K562 (cell line): ENCODE data around the gene CTXN1. TPM values are rescaled to one million over a fixed set of nuclear protein-coding genes. Genes with fewer than 3 reads are reported as not detected.

Experiments used
- ATF1 ChIP-seq, 2 experiments: fragments of 450-650 bp in 1 of 2; IDR thresholded peaks; 2 replicates each; pipeline ENCODE4 v1.6.1; 2016; ENCODE audit warnings: missing compliant biosample characterization in 1 of 2, missing genetic modification characterization in 1 of 2
- CBFB ChIP-seq: sonication (generic); formaldehyde crosslinking; IDR thresholded peaks from 2 replicates; pipeline ENCODE4 v1.4.0; 2020; ENCODE audit warnings: mild to moderate bottlenecking, missing genetic modification reagents
- CHD2 ChIP-seq: IDR thresholded peaks from 2 replicates; pipeline ENCODE4 v1.6.1; 2011; ENCODE audit warnings: low read depth, low read length
- JUN ChIP-seq, 2 experiments: sonication (generic) in 1 of 2; formaldehyde crosslinking in 1 of 2; IDR thresholded peaks; 2 replicates each; pipeline versions ENCODE4 v1.6.1 to v1.8.0; 2012 to 2022; ENCODE audit warnings: borderline replicate concordance in 2 of 2, mild to moderate bottlenecking in 2 of 2, improper control_type of control experiment in 1 of 2, low read depth in 1 of 2, low read length in 1 of 2, missing genetic modification reagents in 1 of 2
- KDM5B ChIP-seq: fragments of 200-600 bp; sonication (generic); IDR thresholded peaks from 2 replicates; pipeline ENCODE4 v1.6.1; 2012; ENCODE audit warnings: low read depth, mild to moderate bottlenecking, moderate library complexity, low read length, control low read depth, inconsistent platforms; ENCODE audit not compliant: insufficient replicate concordance
- NFYB ChIP-seq: IDR thresholded peaks from 2 replicates; pipeline ENCODE4 v1.6.1; 2011; ENCODE audit warnings: mild to moderate bottlenecking, moderate library complexity; ENCODE audit not compliant: insufficient read length; ENCODE audit errors: extremely low read depth
- NR4A1 ChIP-seq, 2 experiments: fragments of 250-450 bp in 1 of 2; fragments of 450-650 bp in 1 of 2; sonication (Bioruptor Pico) in 1 of 2; IDR thresholded peaks; 2 replicates each; pipeline versions ENCODE4 v1.4.0 to v1.6.1; 2016 to 2020; ENCODE audit warnings: mild to moderate bottlenecking in 2 of 2, missing compliant biosample characterization in 1 of 2, missing genetic modification characterization in 1 of 2, moderate library complexity in 1 of 2
- POLR2AphosphoS5 ChIP-seq: IDR thresholded peaks from 2 replicates; pipeline ENCODE4 v1.6.1; 2011; ENCODE audit warnings: mild to moderate bottlenecking, low read depth, low read length, moderate library complexity; ENCODE audit not compliant: control insufficient read depth, insufficient read depth
- PRMT5 ChIP-seq: sonication (generic); formaldehyde crosslinking; IDR thresholded peaks from 2 replicates; pipeline ENCODE4 v1.5.0; 2020; ENCODE audit warnings: missing genetic modification reagents
- RCOR1 ChIP-seq, 2 experiments: IDR thresholded peaks; 2 replicates each; pipeline ENCODE4 v1.6.1; 2012; ENCODE audit warnings: low read depth in 2 of 2, low read length in 2 of 2, borderline replicate concordance in 1 of 2, improper control_type of control experiment in 1 of 2
- RFX7 ChIP-seq: fragments of 250-450 bp; sonication (Bioruptor Pico); IDR thresholded peaks from 2 replicates; pipeline ENCODE4 v1.5.1; 2021; ENCODE audit warnings: mild to moderate bottlenecking
- XRCC4 ChIP-seq: IDR thresholded peaks from one replicate; pipeline ENCODE4 v1.6.1; 2011; ENCODE audit not compliant: insufficient read depth, insufficient read length; ENCODE audit errors: extremely low read depth
- polyA plus RNA-seq, 8 experiments: library from polyadenylated mRNA; depleted of rRNA in 4 of 8; stranded (reverse) in 5 of 8; unstranded in 3 of 8; fragments of >200 nt; fragmentation: Nextera tagmentation in 2 of 8; fragmentation: Illumina TruSeq in 1 of 8; extraction: Ambion mirVana in 2 of 8; extraction: Trizol in 1 of 8; gene quantifications; 2 replicates each; pipeline versions ENCODE4 v1.2.1 to v1.2.3, GENCODE V29; 2011 to 2014; ENCODE audit warnings: inconsistent platforms in 1 of 8, missing spikeins in 1 of 8
- total RNA-seq, 7 experiments: library from RNA; depleted of rRNA in 6 of 7; stranded (reverse); fragments of >200 nt in 6 of 7; fragmentation: Illumina TruSeq in 2 of 7; extraction: Trizol in 2 of 7; gene quantifications; 2 replicates each; pipeline versions ENCODE4 v1.2.1 to v1.2.3, GENCODE V29; 2011 to 2021; ENCODE audit warnings: low replicate concordance in 1 of 7

CTXN1 gene
- total and polyA plus RNA-seq, 9 of the 15 experiments (the other 6 are each of a cell fraction or from before 2014, with no cell fraction given): 0.15 to 37.4 (median 1.8) TPM; not detected in 2

GRCh38 chr19:7885818-7886217, 40.1 kb downstream of the CTXN1 start (continued):
- TF ChIP-seq CBFB (CRISPR knock-in tag) (no peak), ATF1 (CRISPR knock-in tag; IDR thresholded peaks at IDR 0.05) (no peak), ATF1 (tag; IDR thresholded peaks at IDR 0.05) (no peak), POLR2AphosphoS5 (no peak), NFYB (no peak), JUN (IDR thresholded peaks at IDR 0.05; ENCODE audit: borderline replicate concordance, low read depth, low read length) (no peak), JUN (CRISPR knock-in tag; IDR thresholded peaks at IDR 0.05; ENCODE audit: borderline replicate concordance) (no peak), PRMT5 (CRISPR knock-in tag) (no peak), XRCC4 (no peak), RFX7 (CRISPR knock-in tag) (no peak), NR4A1 (CRISPR knock-in tag; IDR thresholded peaks at IDR 0.05) (no peak), NR4A1 (tag; IDR thresholded peaks at IDR 0.05) (no peak), CHD2 (no peak), RCOR1 (IDR thresholded peaks at IDR 0.05; ENCODE audit: borderline replicate concordance in 1 of 2, low read depth in 2 of 2, low read length in 2 of 2) (no peak), KDM5B (no peak)
